ENCODE measurements around the gene STOML1. TPM values are rescaled to one million over a fixed set of nuclear protein-coding genes. Genes with fewer than 3 reads are reported as not detected.

STOML1 gene
- total and polyA plus RNA-seq, 10 donors = 8.2 to 15.2 (median 10.0) TPM

DNA sequence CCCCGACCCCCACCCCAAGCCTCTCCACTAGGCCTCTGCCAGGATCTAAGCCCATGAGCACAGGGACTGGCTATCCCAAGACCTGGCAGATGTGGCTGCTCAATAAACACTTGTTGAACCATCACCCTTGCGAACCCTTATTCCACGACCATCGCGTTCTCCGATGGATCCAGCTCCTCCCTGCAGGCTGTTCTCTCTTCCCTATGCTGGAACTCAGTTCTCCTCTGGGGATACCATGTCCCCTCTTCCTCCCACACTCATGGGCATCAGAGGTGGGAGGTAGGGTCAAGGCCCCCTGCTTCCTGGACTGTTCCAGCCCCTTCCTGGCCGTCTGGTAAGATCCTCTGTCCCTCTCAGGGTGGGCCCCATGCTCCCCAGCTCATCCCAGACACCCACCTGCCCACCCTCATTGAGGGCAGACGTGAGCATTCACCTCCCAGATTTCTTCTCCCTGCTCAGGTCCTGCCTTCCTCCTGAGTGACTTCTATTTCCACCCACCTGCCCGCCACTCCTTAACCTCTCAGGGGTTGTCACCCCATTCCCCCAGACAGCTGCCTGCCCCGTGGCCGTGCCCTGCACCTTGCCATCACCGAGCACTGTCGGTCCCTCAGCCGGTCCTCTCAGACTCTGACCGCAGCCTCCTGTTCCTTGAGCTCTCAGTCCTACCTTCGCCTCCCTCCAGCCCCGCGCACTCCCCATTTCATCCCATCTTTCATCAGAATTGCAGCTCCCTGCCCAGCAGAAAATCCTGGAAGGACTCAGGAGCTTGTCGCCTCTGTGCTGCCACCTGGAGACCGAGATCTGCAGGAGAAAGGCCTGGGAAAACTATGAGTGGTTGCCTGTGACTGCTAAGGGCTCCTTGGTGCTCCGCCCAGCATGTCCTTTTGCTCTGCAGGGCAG lies 44.4 kb upstream of the STOML1 start:
- Histone ChIP-seq H3K4me1 (peaks cover 0 to 52% (median 15%) of the 10 kb centered on the region in 6 donors), H3K27ac (peak overlapping the region in 1 of 8 donors; percentile 16), H3K4me3 (no peak overlapping the region), H3K9me3 (no peaks in the 10 kb centered on the region), H3K27me3 (replicated peaks in 1 of 7) (no peaks in the 10 kb centered on the region), H3K36me3 (peaks cover 0 to 98% (median 58%) of the 10 kb centered on the region in 6 donors)
- 83 to 89% (median 85%) methylated on average over 21 of the region's 21 CpGs for WGBS, 5 donors
- no peak for DNase-seq
- TF ChIP-seq POLR2AphosphoS5 (IDR thresholded peaks at IDR 0.05) (peak in 1 of 3 donors; percentile 57), POLR2A (IDR thresholded peaks at IDR 0.05) (no peak)
- TF ChIP-seq, protein P1, sequence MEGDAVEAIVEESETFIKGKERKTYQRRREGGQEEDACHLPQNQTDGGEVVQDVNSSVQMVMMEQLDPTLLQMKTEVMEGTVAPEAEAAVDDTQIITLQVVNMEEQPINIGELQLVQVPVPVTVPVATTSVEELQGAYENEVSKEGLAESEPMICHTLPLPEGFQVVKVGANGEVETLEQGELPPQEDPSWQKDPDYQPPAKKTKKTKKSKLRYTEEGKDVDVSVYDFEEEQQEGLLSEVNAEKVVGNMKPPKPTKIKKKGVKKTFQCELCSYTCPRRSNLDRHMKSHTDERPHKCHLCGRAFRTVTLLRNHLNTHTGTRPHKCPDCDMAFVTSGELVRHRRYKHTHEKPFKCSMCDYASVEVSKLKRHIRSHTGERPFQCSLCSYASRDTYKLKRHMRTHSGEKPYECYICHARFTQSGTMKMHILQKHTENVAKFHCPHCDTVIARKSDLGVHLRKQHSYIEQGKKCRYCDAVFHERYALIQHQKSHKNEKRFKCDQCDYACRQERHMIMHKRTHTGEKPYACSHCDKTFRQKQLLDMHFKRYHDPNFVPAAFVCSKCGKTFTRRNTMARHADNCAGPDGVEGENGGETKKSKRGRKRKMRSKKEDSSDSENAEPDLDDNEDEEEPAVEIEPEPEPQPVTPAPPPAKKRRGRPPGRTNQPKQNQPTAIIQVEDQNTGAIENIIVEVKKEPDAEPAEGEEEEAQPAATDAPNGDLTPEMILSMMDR (IDR thresholded peaks at IDR 0.05 in 8 of 11, conservative IDR thresholded peaks at IDR 0.05 in 3 of 11) = peak in 8 of 11 experiments; percentile 10 to 48 (median 32)
- intact Hi-C loops (cut with DNase I; ENCODE audit: low total_unique reads) = loop anchor here (10.0 kb wide), 1 partner anchor 62 kb away; no protein-coding TSS in a partner anchor

DNA sequence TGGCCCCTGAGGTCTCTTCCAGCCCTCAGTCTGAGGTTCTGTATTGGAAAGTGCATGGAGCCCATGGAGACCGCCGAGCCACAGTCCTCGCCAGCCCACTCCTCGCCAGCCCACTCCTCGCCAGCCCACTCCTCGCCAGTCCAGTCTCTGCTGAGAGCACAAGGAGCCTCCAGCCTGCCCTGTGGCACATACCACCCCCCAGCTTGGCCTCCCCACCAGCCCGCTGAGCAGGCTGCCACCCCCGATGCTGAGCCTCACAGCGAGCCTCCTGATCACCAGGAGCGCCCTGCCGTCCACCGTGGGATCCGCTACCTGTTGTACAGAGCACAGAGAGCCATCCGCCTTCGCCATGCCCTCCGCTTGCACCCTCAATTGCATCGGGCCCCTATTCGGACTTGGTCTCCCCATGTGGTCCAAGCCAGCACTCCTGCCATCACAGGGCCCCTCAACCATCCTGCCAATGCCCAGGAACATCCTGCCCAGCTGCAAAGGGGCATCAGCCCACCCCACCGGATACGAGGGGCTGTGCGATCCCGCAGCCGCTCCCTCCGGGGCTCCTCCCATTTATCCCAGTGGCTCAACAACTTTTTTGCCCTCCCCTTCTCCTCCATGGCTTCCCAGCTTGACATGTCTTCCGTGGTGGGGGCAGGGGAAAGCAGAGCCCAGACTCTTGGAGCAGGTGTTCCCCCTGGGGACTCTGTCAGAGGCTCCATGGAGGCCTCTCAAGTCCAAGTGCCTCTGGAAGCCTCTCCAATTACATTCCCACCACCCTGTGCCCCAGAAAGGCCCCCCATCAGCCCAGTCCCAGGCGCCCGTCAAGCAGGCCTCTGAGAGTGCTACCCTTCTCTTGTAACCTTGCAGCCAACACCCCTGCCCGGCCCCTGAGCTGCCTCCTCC lies 43.3 kb upstream of the STOML1 start:
- TF ChIP-seq POLR2A (IDR thresholded peaks at IDR 0.05) (no peak), POLR2AphosphoS5 (IDR thresholded peaks at IDR 0.05) (peak in 1 of 3 donors; percentile 52)
- no peak for DNase-seq
- WGBS, 5 donors = 92 to 97% (median 95%) methylated on average over 28 of the region's 28 CpGs
- Histone ChIP-seq H3K27ac (no peak overlapping the region), H3K27me3 (replicated peaks in 1 of 7) (no peaks in the 10 kb centered on the region), H3K36me3 (peaks cover 0 to 99% (median 58%) of the 10 kb centered on the region in 6 donors), H3K4me1 (peaks cover 0 to 40% (median 12%) of the 10 kb centered on the region in 6 donors), H3K4me3 (no peak overlapping the region), H3K9me3 (no peaks in the 10 kb centered on the region)
- intact Hi-C loops (cut with DNase I; ENCODE audit: low total_unique reads) = loop anchor here (10.0 kb wide), 1 partner anchor 61 kb away; no protein-coding TSS in a partner anchor

DNA sequence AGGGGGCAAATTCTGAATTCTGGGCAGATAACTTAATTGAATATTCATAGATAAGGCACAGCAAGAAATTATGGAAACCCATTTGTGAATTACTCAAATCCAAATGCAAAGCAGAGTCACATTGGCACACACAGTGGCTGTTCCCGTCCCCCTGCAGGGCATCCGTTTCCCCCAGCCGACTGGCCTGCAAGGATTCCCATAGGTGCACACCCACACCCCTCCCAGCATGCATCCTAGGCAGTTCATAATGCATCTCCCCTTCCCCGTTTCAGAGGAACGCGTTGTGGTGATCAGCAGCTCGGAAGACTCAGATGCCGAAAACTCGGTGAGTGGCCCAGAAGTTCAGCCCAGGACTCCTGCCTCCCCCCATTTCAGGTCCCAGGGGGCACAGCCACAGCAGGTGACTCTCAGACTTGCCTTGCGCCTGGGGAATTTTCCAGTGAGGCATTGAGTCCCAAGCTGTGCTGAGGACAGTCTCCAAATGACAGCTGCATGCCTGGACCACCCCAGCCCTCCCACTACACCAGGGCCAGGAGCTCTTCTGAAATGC lies 42.2 kb upstream of the STOML1 start:
- DNase-seq = no peak
- intact Hi-C loops (cut with DNase I; ENCODE audit: low total_unique reads) = loop anchor here (10.0 kb wide), 1 partner anchor 59 kb away; no protein-coding TSS in a partner anchor
- Histone ChIP-seq H3K27me3 (replicated peaks in 1 of 7) (no peaks in the 10 kb centered on the region), H3K9me3 (no peaks in the 10 kb centered on the region), H3K4me1 (peaks cover 0 to 29% (median 7%) of the 10 kb centered on the region in 6 donors), H3K36me3 (peaks cover 0 to 100% (median 66%) of the 10 kb centered on the region in 6 donors), H3K4me3 (no peak overlapping the region), H3K27ac (no peak overlapping the region)
- TF ChIP-seq POLR2AphosphoS5 (IDR thresholded peaks at IDR 0.05) (no peak), POLR2A (IDR thresholded peaks at IDR 0.05) (no peak)
- TF ChIP-seq, protein P1 (IDR thresholded peaks at IDR 0.05 in 8 of 11, conservative IDR thresholded peaks at IDR 0.05 in 3 of 11) = no peak
- WGBS, 5 donors = 84 to 95% (median 89%) methylated on average over 10 of the region's 10 CpGs

All from spleen (tissue), 11 donors.